Measurements from ENCODE around the gene ABCD4.
"Not testable (repeated sequence)": the region's sequence is repeated elsewhere in the genome, so short reads cannot be mapped to it uniquely, and the experiment has no call there.

The ABCD4 gene

GRCh38 chr14:74302634-74303569 is at the start of gene ABCD4:
TSS of gene ABCD4 (minus strand) at chr14:74302934. CDS start at chr14:74302912, 22 bp downstream.
- peaks cover 19% of the 10 kb centered on the region for H3K36me3 ChIP-seq (replicated peaks)
- H3K27me3 ChIP-seq (ENCODE audit: low read depth): no peaks in the 10 kb centered on the region
- in situ Hi-C loops (cut with MboI; ENCODE audit: low sequenced_read_pairs): no loop called here
- H3K9me3 ChIP-seq: no peaks in the 10 kb centered on the region; the same call in 1 of the 2 replicates
- peaks cover 3% of the 10 kb centered on the region for H3K4me1 ChIP-seq
- DNase-seq (ENCODE audit: low spot score in 2 of 2): peak; percentile 93 to 97
- H3K4me3 ChIP-seq: peak within 1 kb of the TSS; percentile 88

GRCh38 chr14:74350928-74351323 is 48.2 kb upstream of the ABCD4 start:
- in situ Hi-C loops (cut with MboI; ENCODE audit: low sequenced_read_pairs): no loop called here
- Histone ChIP-seq H3K9me3 (no peaks in the 10 kb centered on the region), H3K36me3 (replicated peaks) (no peaks in the 10 kb centered on the region), H3K4me3 (no peak overlapping the region), H3K27me3 (ENCODE audit: low read depth) (peaks cover 3% of the 10 kb centered on the region; the same call in 1 of the 2 replicates), H3K4me1 (peaks cover 17% of the 10 kb centered on the region)
- DNase-seq (ENCODE audit: low spot score in 2 of 2): no peak

GRCh38 chr14:74350211-74350927 is 47.6 kb upstream of the ABCD4 start:
- DNase-seq (ENCODE audit: low spot score in 2 of 2): no peak
- no peak overlapping the region for H3K4me3 ChIP-seq

GRCh38 chr14:74349757-74350156 is 47.0 kb upstream of the ABCD4 start:
- no peak for DNase-seq (ENCODE audit: low spot score in 2 of 2)
- Histone ChIP-seq H3K4me1 (peaks cover 17% of the 10 kb centered on the region), H3K4me3 (no peak overlapping the region), H3K36me3 (replicated peaks) (no peaks in the 10 kb centered on the region), H3K9me3 (no peaks in the 10 kb centered on the region), H3K27me3 (ENCODE audit: low read depth) (peaks cover 3% of the 10 kb centered on the region; the same call in 1 of the 2 replicates)
- in situ Hi-C loops (cut with MboI; ENCODE audit: low sequenced_read_pairs): no loop called here

More at GRCh38 chr14:74350211-74350927, 47.6 kb upstream of the ABCD4 start:
- H3K9me3 ChIP-seq: no peaks in the 10 kb centered on the region
- peaks cover 3% of the 10 kb centered on the region; the same call in 1 of the 2 replicates for H3K27me3 ChIP-seq (ENCODE audit: low read depth)
- no peaks in the 10 kb centered on the region for H3K36me3 ChIP-seq (replicated peaks)
- H3K4me1 ChIP-seq: peaks cover 17% of the 10 kb centered on the region
- in situ Hi-C loops (cut with MboI; ENCODE audit: low sequenced_read_pairs): no loop called here

GRCh38 chr14:74348735-74349463 is 46.2 kb upstream of the ABCD4 start:
- Histone ChIP-seq H3K9me3 (no peaks in the 10 kb centered on the region), H3K36me3 (replicated peaks) (no peaks in the 10 kb centered on the region), H3K4me1 (peaks cover 17% of the 10 kb centered on the region), H3K27me3 (ENCODE audit: low read depth) (peaks cover 3% of the 10 kb centered on the region; the same call in 1 of the 2 replicates), H3K4me3 (no peak overlapping the region)
- in situ Hi-C loops (cut with MboI; ENCODE audit: low sequenced_read_pairs): no loop called here
- no peak for DNase-seq (ENCODE audit: low spot score in 2 of 2)

- Histone ChIP-seq H3K9me3 (no peaks in the 10 kb centered on the region), H3K27me3 (ENCODE audit: low read depth) (peaks cover 3% of the 10 kb centered on the region; the same call in 1 of the 2 replicates), H3K36me3 (replicated peaks) (no peaks in the 10 kb centered on the region), H3K4me1 (peaks cover 17% of the 10 kb centered on the region), H3K4me3 (no peak within 1 kb of the TSS)
- no peak for DNase-seq (ENCODE audit: low spot score in 2 of 2)
- in situ Hi-C loops (cut with MboI; ENCODE audit: low sequenced_read_pairs): no loop called here
Observed at GRCh38 chr14:74348241-74348734, 45.6 kb upstream of the ABCD4 start, which contains the start of gene VRTN. TSS of gene VRTN (plus strand) at chr14:74348471. CDS start at chr14:74356784, 8,313 bp downstream.

- Histone ChIP-seq H3K9me3 (no peaks in the 10 kb centered on the region), H3K4me1 (peaks cover 17% of the 10 kb centered on the region), H3K36me3 (replicated peaks) (no peaks in the 10 kb centered on the region), H3K27me3 (ENCODE audit: low read depth) (peaks cover 3% of the 10 kb centered on the region; the same call in 1 of the 2 replicates), H3K4me3 (no peak overlapping the region)
- in situ Hi-C loops (cut with MboI; ENCODE audit: low sequenced_read_pairs): no loop called here
- no peak for DNase-seq (ENCODE audit: low spot score in 2 of 2)
Observed at GRCh38 chr14:74347795-74348100, 45.0 kb upstream of the ABCD4 start.

GRCh38 chr14:74347097-74347794 is 44.5 kb upstream of the ABCD4 start:
- Histone ChIP-seq H3K9me3 (no peaks in the 10 kb centered on the region), H3K27me3 (ENCODE audit: low read depth) (peaks cover 3% of the 10 kb centered on the region; the same call in 1 of the 2 replicates), H3K4me1 (peaks cover 17% of the 10 kb centered on the region), H3K36me3 (replicated peaks) (no peaks in the 10 kb centered on the region), H3K4me3 (no peak overlapping the region)
- in situ Hi-C loops (cut with MboI; ENCODE audit: low sequenced_read_pairs): no loop called here
- peak; percentile 16 to 66 for DNase-seq (ENCODE audit: low spot score in 2 of 2)

- H3K9me3 ChIP-seq: no peaks in the 10 kb centered on the region
- H3K4me1 ChIP-seq: peaks cover 17% of the 10 kb centered on the region
- in situ Hi-C loops (cut with MboI; ENCODE audit: low sequenced_read_pairs): no loop called here
- DNase-seq (ENCODE audit: low spot score in 2 of 2): peak; percentile 53 to 66
- no peak overlapping the region for H3K4me3 ChIP-seq
- peaks cover 3% of the 10 kb centered on the region; the same call in 1 of the 2 replicates for H3K27me3 ChIP-seq (ENCODE audit: low read depth)
- no peaks in the 10 kb centered on the region for H3K36me3 ChIP-seq (replicated peaks)
Observed at GRCh38 chr14:74346341-74346740, 43.6 kb upstream of the ABCD4 start.

GRCh38 chr14:74333909-74334308 is 31.2 kb upstream of the ABCD4 start:
- no peaks in the 10 kb centered on the region for H3K4me1 ChIP-seq
- in situ Hi-C loops (cut with MboI; ENCODE audit: low sequenced_read_pairs): no loop called here
- H3K27me3 ChIP-seq (ENCODE audit: low read depth): no peaks in the 10 kb centered on the region
- H3K4me3 ChIP-seq: no peak overlapping the region
- no peak for DNase-seq (ENCODE audit: low spot score in 2 of 2)
- no peaks in the 10 kb centered on the region for H3K9me3 ChIP-seq
- H3K36me3 ChIP-seq (replicated peaks): no peaks in the 10 kb centered on the region

- not testable (repeated sequence) for DNase-seq (ENCODE audit: low spot score in 2 of 2)
Observed at GRCh38 chr14:74329950-74330552, 27.3 kb upstream of the ABCD4 start.

GRCh38 chr14:74326369-74327152 is 23.8 kb upstream of the ABCD4 start:
- Histone ChIP-seq H3K27me3 (ENCODE audit: low read depth) (no peaks in the 10 kb centered on the region), H3K4me1 (peaks cover 22% of the 10 kb centered on the region), H3K4me3 (no peak overlapping the region), H3K9me3 (no peaks in the 10 kb centered on the region), H3K36me3 (replicated peaks) (no peaks in the 10 kb centered on the region)
- peak; percentile 86 to 93 for DNase-seq (ENCODE audit: low spot score in 2 of 2)
- in situ Hi-C loops (cut with MboI; ENCODE audit: low sequenced_read_pairs): no loop called here

More at GRCh38 chr14:74329950-74330552, 27.3 kb upstream of the ABCD4 start:
- in situ Hi-C loops (cut with MboI; ENCODE audit: low sequenced_read_pairs); H3K9me3 ChIP-seq; H3K36me3 ChIP-seq (replicated peaks); H3K27me3 ChIP-seq (ENCODE audit: low read depth); H3K4me3 ChIP-seq: not testable (repeated sequence)
- H3K4me1 ChIP-seq: peaks cover 20% of the 10 kb centered on the region

Data from HAP-1 (cell line).